Measurements from ENCODE around the gene KHDC3L. TPM values are rescaled to one million over a fixed set of nuclear protein-coding genes. Genes with fewer than 3 reads are reported as not detected.

KHDC3L gene
- total RNA-seq (2021) (not detected in 2 replicates), Bru-seq, nascent RNA (not detected), BruChase-seq, experiment 1, labeled RNA remaining after a 2-hour chase (not detected), BruChase-seq, experiment 2, labeled RNA remaining after a 6-hour chase (not detected)
- long read RNA-seq = 0 reads

- no peak within 1 kb of the TSS for H3K4me3 ChIP-seq (ENCODE audit: low read depth, low read length, poor library complexity, severe bottlenecking)
- BruUV-seq (replicated peaks) = no TSS peak
- no peaks in the 10 kb centered on the region for H3K4me1 ChIP-seq (ENCODE audit: insufficient read depth, low read length, poor library complexity, severe bottlenecking)
- POLR2A ChIA-PET (ENCODE audit: low non-redundant PET) = no interaction called here
- no peaks in the 10 kb centered on the region for H3K27me3 ChIP-seq (replicated peaks; ENCODE audit: insufficient read depth, low read depth, low read length, poor library complexity)
- no peak for TF ChIP-seq EZH2 (IDR thresholded peaks at IDR 0.05; ENCODE audit: borderline replicate concordance, low read depth, low read length, poor library complexity, severe bottlenecking)
- no peak for TF ChIP-seq CTCF (conservative IDR thresholded peaks at IDR 0.05; ENCODE audit: low read depth, low read length)
- CTCF ChIA-PET = no interaction called here
- intact Hi-C loops (cut with micrococcal nuclease; ENCODE audit: unreplicated experiment) = no loop called here
- H3K36me3 ChIP-seq (ENCODE audit: insufficient read depth, low read length, poor library complexity, severe bottlenecking) = no peaks in the 10 kb centered on the region
- H3K27ac ChIP-seq (ENCODE audit: low read depth, low read length, poor library complexity, severe bottlenecking) = no peak within 1 kb of the TSS
- DNase-seq (ENCODE audit: low spot score) = no peak
- H3K9me3 ChIP-seq (ENCODE audit: low read depth, low read length, poor library complexity, severe bottlenecking) = no peaks in the 10 kb centered on the region
Measured at GRCh38 chr6:73362358-73362757, at the start of gene KHDC3L. TSS of gene KHDC3L (plus strand) at chr6:73362658. CDS start at chr6:73362730, 72 bp downstream.

- no TSS peak for BruUV-seq (replicated peaks)
- Histone ChIP-seq H3K4me3 (ENCODE audit: low read depth, low read length, poor library complexity, severe bottlenecking) (no peak overlapping the region), H3K4me1 (ENCODE audit: insufficient read depth, low read length, poor library complexity, severe bottlenecking) (no peaks in the 10 kb centered on the region), H3K36me3 (ENCODE audit: insufficient read depth, low read length, poor library complexity, severe bottlenecking) (no peaks in the 10 kb centered on the region), H3K27me3 (replicated peaks; ENCODE audit: insufficient read depth, low read depth, low read length, poor library complexity) (no peaks in the 10 kb centered on the region), H3K9me3 (ENCODE audit: low read depth, low read length, poor library complexity, severe bottlenecking) (peaks cover 8% of the 10 kb centered on the region), H3K27ac (ENCODE audit: low read depth, low read length, poor library complexity, severe bottlenecking) (no peak overlapping the region)
- DNase-seq (ENCODE audit: low spot score) = no peak
- TF ChIP-seq CTCF (conservative IDR thresholded peaks at IDR 0.05; ENCODE audit: low read depth, low read length) (no peak), EZH2 (IDR thresholded peaks at IDR 0.05; ENCODE audit: borderline replicate concordance, low read depth, low read length, poor library complexity, severe bottlenecking) (no peak)
- intact Hi-C loops (cut with micrococcal nuclease; ENCODE audit: unreplicated experiment) = no loop called here
- POLR2A ChIA-PET (ENCODE audit: low non-redundant PET) = no interaction called here
- CTCF ChIA-PET = no interaction called here
Measured at GRCh38 chr6:73314577-73315492, 47.6 kb upstream of the KHDC3L start.

- H3K4me3 ChIP-seq (ENCODE audit: low read depth, low read length, poor library complexity, severe bottlenecking) = no peak overlapping the region
- TF ChIP-seq EZH2 (IDR thresholded peaks at IDR 0.05; ENCODE audit: borderline replicate concordance, low read depth, low read length, poor library complexity, severe bottlenecking) = no peak
- TF ChIP-seq CTCF (conservative IDR thresholded peaks at IDR 0.05; ENCODE audit: low read depth, low read length) = no peak
- BruUV-seq (replicated peaks) = no TSS peak
- no peaks in the 10 kb centered on the region for H3K36me3 ChIP-seq (ENCODE audit: insufficient read depth, low read length, poor library complexity, severe bottlenecking)
- no peaks in the 10 kb centered on the region for H3K27me3 ChIP-seq (replicated peaks; ENCODE audit: insufficient read depth, low read depth, low read length, poor library complexity)
- intact Hi-C loops (cut with micrococcal nuclease; ENCODE audit: unreplicated experiment) = loop anchor here (10.0 kb wide), 1 partner anchor 149 kb away; no protein-coding TSS in a partner anchor
- DNase-seq (ENCODE audit: low spot score) = no peak
- ChIA-PET POLR2A (ENCODE audit: low non-redundant PET) (no interaction called here), CTCF (no interaction called here)
- no peaks in the 10 kb centered on the region for H3K4me1 ChIP-seq (ENCODE audit: insufficient read depth, low read length, poor library complexity, severe bottlenecking)
- peaks cover 5% of the 10 kb centered on the region for H3K9me3 ChIP-seq (ENCODE audit: low read depth, low read length, poor library complexity, severe bottlenecking)
- no peak overlapping the region for H3K27ac ChIP-seq (ENCODE audit: low read depth, low read length, poor library complexity, severe bottlenecking)
Measured at GRCh38 chr6:73323323-73323722, 39.1 kb upstream of the KHDC3L start.
